ENCODE measurements around the gene AMMECR1. TPM values are rescaled to one million over a fixed set of nuclear protein-coding genes. Genes with fewer than 3 reads are reported as not detected.

Gene AMMECR1
- 10 to 100 TPM in 2 of 3 donors, 1 to 10 TPM in 1; 10.0 to 16.7 (median 11.5) TPM for total RNA-seq
- total RNA-seq (2013), result 14.2 TPM

GRCh38 chrX:110317820-110318663 is at the start of gene AMMECR1:
Gene AMMECR1, minus strand, starts transcription at chrX:110318085. Its CDS starts 14 bp downstream, at chrX:110318071.
- TF ChIP-seq CTCF (IDR thresholded peaks at IDR 0.05), result no peak
- H3K36me3 ChIP-seq (ENCODE audit: control insufficient read depth, insufficient read depth, low read length), result no peaks in the 10 kb centered on the region
- no peaks in the 10 kb centered on the region for H3K36me3 Mint-ChIP-seq
- ATAC-seq (peak; percentile 86 to 98 (median 87)), DNase-seq (peak; percentile 76 to 91)
- peaks cover 15 to 18% of the 10 kb centered on the region in 2 donors for H3K4me1 Mint-ChIP-seq
- H3K4me1 ChIP-seq (ENCODE audit: control insufficient read depth, insufficient read depth, low read length), result peaks cover 5% of the 10 kb centered on the region
- peaks cover under 1 to 2% of the 10 kb centered on the region in 2 donors for H3K27me3 Mint-ChIP-seq (ENCODE audit: low read depth in 2 of 2)
- H3K9me3 Mint-ChIP-seq, result no peaks in the 10 kb centered on the region
- H3K9me3 ChIP-seq (ENCODE audit: control insufficient read depth, insufficient read depth, low read length), result no peaks in the 10 kb centered on the region
- under 1% methylated on average over 66 of the region's 78 CpGs for WGBS (ENCODE audit: insufficient coverage)
- H3K27me3 ChIP-seq (ENCODE audit: control insufficient read depth, insufficient read depth, low read length), result no peaks in the 10 kb centered on the region
- H3K27ac ChIP-seq (ENCODE audit: low read length), result peak within 1 kb of the TSS; percentile 88
- H3K4me3 ChIP-seq (ENCODE audit: low read length), result peak within 1 kb of the TSS; percentile 97
- H3K4me3 Mint-ChIP-seq, result peak within 1 kb of the TSS; percentile 92
- peak within 1 kb of the TSS; percentile 68 to 92 for H3K27ac Mint-ChIP-seq
- intact Hi-C loops (cut with micrococcal nuclease), result loop anchor here (5.0 kb wide), 1 partner anchor 81 kb away; no protein-coding TSS in a partner anchor

- H3K27ac ChIP-seq (ENCODE audit: low read length), result no peak overlapping the region
- no peaks in the 10 kb centered on the region for H3K4me1 ChIP-seq (ENCODE audit: control insufficient read depth, insufficient read depth, low read length)
- ATAC-seq, result no peak
- TF ChIP-seq CTCF (IDR thresholded peaks at IDR 0.05), result no peak
- no peaks in the 10 kb centered on the region for H3K4me1 Mint-ChIP-seq
- H3K4me3 Mint-ChIP-seq, result no peak overlapping the region
- H3K27me3 Mint-ChIP-seq (ENCODE audit: low read depth in 2 of 2), result peaks cover 9 to 11% of the 10 kb centered on the region in 2 donors
- intact Hi-C loops (cut with micrococcal nuclease), result no loop called here
- no peak overlapping the region for H3K4me3 ChIP-seq (ENCODE audit: low read length)
- no CpG with 5 or more reads among the region's 1 CpG for WGBS (ENCODE audit: insufficient coverage)
- no peak overlapping the region for H3K27ac Mint-ChIP-seq
- no peaks in the 10 kb centered on the region for H3K27me3 ChIP-seq (ENCODE audit: control insufficient read depth, insufficient read depth, low read length)
- DNase-seq, result no peak
- H3K36me3 Mint-ChIP-seq, result no peaks in the 10 kb centered on the region
- H3K36me3 ChIP-seq (ENCODE audit: control insufficient read depth, insufficient read depth, low read length), result no peaks in the 10 kb centered on the region
- H3K9me3 Mint-ChIP-seq, result no peaks in the 10 kb centered on the region
- no peaks in the 10 kb centered on the region for H3K9me3 ChIP-seq (ENCODE audit: control insufficient read depth, insufficient read depth, low read length)
These were observed 45.4 kb upstream of the AMMECR1 start for GRCh38 chrX:110363244-110363643.

- Mint-ChIP-seq H3K4me1 (no peaks in the 10 kb centered on the region), H3K4me3 (no peak overlapping the region)
These were observed 41.4 kb upstream of the AMMECR1 start for GRCh38 chrX:110359273-110359672.

More at GRCh38 chrX:110359273-110359672, 41.4 kb upstream of the AMMECR1 start:
- Histone ChIP-seq H3K36me3 (ENCODE audit: control insufficient read depth, insufficient read depth, low read length) (no peaks in the 10 kb centered on the region), H3K4me1 (ENCODE audit: control insufficient read depth, insufficient read depth, low read length) (no peaks in the 10 kb centered on the region), H3K27me3 (ENCODE audit: control insufficient read depth, insufficient read depth, low read length) (no peaks in the 10 kb centered on the region), H3K27ac (ENCODE audit: low read length) (no peak overlapping the region), H3K4me3 (ENCODE audit: low read length) (no peak overlapping the region), H3K9me3 (ENCODE audit: control insufficient read depth, insufficient read depth, low read length) (no peaks in the 10 kb centered on the region)
- no peaks in the 10 kb centered on the region for H3K36me3 Mint-ChIP-seq
- ATAC-seq (no peak), DNase-seq (no peak)
- peaks cover 0 to 4% of the 10 kb centered on the region in 2 donors for H3K27me3 Mint-ChIP-seq (ENCODE audit: low read depth in 2 of 2)
- no peak for TF ChIP-seq CTCF (IDR thresholded peaks at IDR 0.05)
- no peaks in the 10 kb centered on the region for H3K9me3 Mint-ChIP-seq
- WGBS (ENCODE audit: insufficient coverage), result no CpG with 5 or more reads among the region's 1 CpG
- intact Hi-C loops (cut with micrococcal nuclease), result no loop called here
- H3K27ac Mint-ChIP-seq, result no peak overlapping the region

Data from natural killer cell (primary cell).